Measurements from ENCODE around the gene OCA2. TPM values are rescaled to one million over a fixed set of nuclear protein-coding genes. Genes with fewer than 3 reads are reported as not detected.

The OCA2 gene
- total and polyA plus RNA-seq, 2 donors from 2014 or later: 0.45 to 2.5 TPM

- no peak for TF ChIP-seq CTCF (IDR thresholded peaks at IDR 0.05; ENCODE audit: borderline replicate concordance, extremely low read depth, insufficient read depth)
- Histone ChIP-seq H3K9me3 (ENCODE audit: control insufficient read depth in 2 of 3, insufficient read depth in 1 of 3, low read length in 3 of 3) (no peaks in the 10 kb centered on the region), H3K4me3 (ENCODE audit: low read length in 3 of 3) (no peak overlapping the region), H3K4me1 (ENCODE audit: control insufficient read depth in 2 of 3, insufficient read depth in 2 of 3, low read depth in 1 of 3, low read length in 3 of 3) (no peaks in the 10 kb centered on the region), H3K27me3 (ENCODE audit: control insufficient read depth, insufficient read depth, low read length) (no peaks in the 10 kb centered on the region), H3K9ac (ENCODE audit: low read length in 3 of 3) (no peak overlapping the region), H3K36me3 (ENCODE audit: control insufficient read depth in 2 of 3, insufficient read depth in 3 of 3, low read length in 3 of 3) (no peaks in the 10 kb centered on the region), H3K27ac (ENCODE audit: low read depth in 2 of 2, low read length in 2 of 2) (no peak overlapping the region)
- FAIRE-seq (no peak), DNase-seq (no peak)
- intact Hi-C loops (cut with DNase I): no loop called here
These were observed 265.1 kb downstream of the OCA2 start for GRCh38 chr15:27833974-27834373.

- H3K4me1 ChIP-seq (ENCODE audit: control insufficient read depth in 2 of 3, insufficient read depth in 2 of 3, low read depth in 1 of 3, low read length in 3 of 3): no peaks in the 10 kb centered on the region
- H3K9ac ChIP-seq (ENCODE audit: low read length in 3 of 3): no peak overlapping the region
- no peaks in the 10 kb centered on the region for H3K27me3 ChIP-seq (ENCODE audit: control insufficient read depth, insufficient read depth, low read length)
- no peak overlapping the region for H3K4me3 ChIP-seq (ENCODE audit: low read length in 3 of 3)
- H3K36me3 ChIP-seq (ENCODE audit: control insufficient read depth in 2 of 3, insufficient read depth in 3 of 3, low read length in 3 of 3): no peaks in the 10 kb centered on the region
- DNase-seq (no peak), FAIRE-seq (no peak)
- no peaks in the 10 kb centered on the region for H3K9me3 ChIP-seq (ENCODE audit: control insufficient read depth in 2 of 3, insufficient read depth in 1 of 3, low read length in 3 of 3)
- TF ChIP-seq CTCF (IDR thresholded peaks at IDR 0.05; ENCODE audit: borderline replicate concordance, extremely low read depth, insufficient read depth): no peak
- no peak overlapping the region for H3K27ac ChIP-seq (ENCODE audit: low read depth in 2 of 2, low read length in 2 of 2)
- intact Hi-C loops (cut with DNase I): no loop called here
These were observed 265.9 kb downstream of the OCA2 start for GRCh38 chr15:27833178-27833577.

- intact Hi-C loops (cut with DNase I): no loop called here
- no peaks in the 10 kb centered on the region for H3K4me1 ChIP-seq (ENCODE audit: control insufficient read depth in 2 of 3, insufficient read depth in 2 of 3, low read depth in 1 of 3, low read length in 3 of 3)
- H3K27me3 ChIP-seq (ENCODE audit: control insufficient read depth, insufficient read depth, low read length): no peaks in the 10 kb centered on the region
- FAIRE-seq (no peak), DNase-seq (no peak)
- no peaks in the 10 kb centered on the region for H3K9me3 ChIP-seq (ENCODE audit: control insufficient read depth in 2 of 3, insufficient read depth in 1 of 3, low read length in 3 of 3)
- H3K27ac ChIP-seq (ENCODE audit: low read depth in 2 of 2, low read length in 2 of 2): no peak overlapping the region
- no peaks in the 10 kb centered on the region for H3K36me3 ChIP-seq (ENCODE audit: control insufficient read depth in 2 of 3, insufficient read depth in 3 of 3, low read length in 3 of 3)
- H3K9ac ChIP-seq (ENCODE audit: low read length in 3 of 3): no peak overlapping the region
- TF ChIP-seq CTCF (IDR thresholded peaks at IDR 0.05; ENCODE audit: borderline replicate concordance, extremely low read depth, insufficient read depth): no peak
- H3K4me3 ChIP-seq (ENCODE audit: low read length in 3 of 3): no peak overlapping the region
These were observed 266.9 kb downstream of the OCA2 start for GRCh38 chr15:27832237-27832596.
